ENCODE data around the gene CLPSL2.

GRCh38 chr6:35824552-35825192, 48.3 kb downstream of the CLPSL2 start:
- TF ChIP-seq CTCF (IDR thresholded peaks at IDR 0.05) (no peak), EZH2 (IDR thresholded peaks at IDR 0.05; ENCODE audit: borderline replicate concordance, insufficient read depth, low read depth, low read length, poor library complexity, severe bottlenecking) (no peak)
